ENCODE data around the gene ACTR6.
"Not testable (repeated sequence)": the region's sequence is repeated elsewhere in the genome, so short reads cannot be mapped to it uniquely, and the experiment has no call there.

The ACTR6 gene

GRCh38 chr12:100184549-100185145 lies 16.0 kb upstream of the ACTR6 start:
- no peak for DNase-seq (ENCODE audit: low read depth in 3 of 3, low spot score in 1 of 3)

DNA sequence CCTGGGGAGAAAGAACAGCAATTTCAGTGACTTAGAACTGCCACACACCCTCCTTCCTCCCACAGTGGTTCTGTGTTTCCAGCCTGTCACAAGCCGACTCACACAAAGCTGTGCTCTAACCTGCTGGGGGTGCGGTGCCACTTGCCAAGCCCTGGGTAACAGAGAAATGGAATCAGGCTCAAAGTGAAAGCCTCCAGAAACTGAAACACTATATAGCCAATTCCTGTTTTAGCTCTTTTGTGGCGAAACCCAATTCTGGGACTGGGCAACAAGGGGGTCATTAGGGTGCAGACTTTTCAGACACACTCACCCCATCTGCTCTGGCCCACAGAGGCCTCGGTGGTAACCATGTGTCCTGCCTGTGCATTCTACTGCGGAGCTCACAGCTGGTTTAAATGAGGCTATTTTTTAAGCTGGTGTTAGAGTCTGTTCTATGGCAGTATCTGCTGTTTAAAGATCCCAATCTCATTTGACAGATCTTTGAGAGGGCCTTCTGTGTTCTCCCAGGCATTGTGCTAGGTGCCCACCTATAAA lies 15.2 kb upstream of the ACTR6 start:
- no peak for DNase-seq (ENCODE audit: low read depth in 3 of 3, low spot score in 1 of 3)

DNA sequence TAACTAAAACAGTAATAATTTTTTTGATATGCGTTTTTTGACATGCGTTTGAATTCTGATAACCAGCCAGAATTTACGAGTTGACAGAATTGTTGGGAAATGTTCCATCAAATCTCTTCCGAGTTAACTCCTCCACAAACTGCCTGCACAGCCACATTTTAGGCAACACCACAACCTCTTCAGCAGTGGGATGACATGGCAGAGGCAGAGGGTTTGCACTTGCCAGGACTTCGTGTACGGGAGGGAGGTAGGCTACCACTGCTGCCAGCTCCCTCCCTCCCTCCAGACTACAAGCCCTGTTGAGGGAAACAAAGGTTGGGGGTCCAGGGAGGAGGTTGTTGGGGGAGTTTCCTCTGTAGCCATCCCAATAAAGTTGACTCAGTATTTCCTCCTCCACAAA lies 14.5 kb upstream of the ACTR6 start:
- no peak for DNase-seq (ENCODE audit: low read depth in 3 of 3, low spot score in 1 of 3)

DNA sequence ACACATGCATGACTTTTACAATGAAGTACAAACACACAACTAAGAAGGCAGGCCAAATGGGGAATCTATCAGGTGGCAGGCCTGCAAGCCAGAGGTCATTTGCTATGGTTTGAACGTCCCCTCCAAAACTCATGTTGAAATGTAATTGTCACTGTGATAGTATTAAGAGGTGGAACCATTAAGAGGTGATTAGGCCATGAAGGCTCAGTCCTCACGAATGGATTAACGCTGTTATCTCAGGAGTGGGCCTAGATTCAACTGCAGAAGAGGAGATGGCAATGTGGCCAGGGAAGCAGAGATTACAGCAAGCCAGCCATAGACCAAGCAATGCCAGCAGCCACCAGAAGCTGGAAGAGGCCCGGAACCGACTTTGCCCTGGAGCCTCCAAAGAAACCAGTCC lies 13.5 kb upstream of the ACTR6 start:
- DNase-seq (ENCODE audit: low read depth in 3 of 3, low spot score in 1 of 3), result no peak

- no peak for DNase-seq (ENCODE audit: low read depth in 3 of 3, low spot score in 1 of 3)
Measured at GRCh38 chr12:100187857-100188519, 12.6 kb upstream of the ACTR6 start.

DNA sequence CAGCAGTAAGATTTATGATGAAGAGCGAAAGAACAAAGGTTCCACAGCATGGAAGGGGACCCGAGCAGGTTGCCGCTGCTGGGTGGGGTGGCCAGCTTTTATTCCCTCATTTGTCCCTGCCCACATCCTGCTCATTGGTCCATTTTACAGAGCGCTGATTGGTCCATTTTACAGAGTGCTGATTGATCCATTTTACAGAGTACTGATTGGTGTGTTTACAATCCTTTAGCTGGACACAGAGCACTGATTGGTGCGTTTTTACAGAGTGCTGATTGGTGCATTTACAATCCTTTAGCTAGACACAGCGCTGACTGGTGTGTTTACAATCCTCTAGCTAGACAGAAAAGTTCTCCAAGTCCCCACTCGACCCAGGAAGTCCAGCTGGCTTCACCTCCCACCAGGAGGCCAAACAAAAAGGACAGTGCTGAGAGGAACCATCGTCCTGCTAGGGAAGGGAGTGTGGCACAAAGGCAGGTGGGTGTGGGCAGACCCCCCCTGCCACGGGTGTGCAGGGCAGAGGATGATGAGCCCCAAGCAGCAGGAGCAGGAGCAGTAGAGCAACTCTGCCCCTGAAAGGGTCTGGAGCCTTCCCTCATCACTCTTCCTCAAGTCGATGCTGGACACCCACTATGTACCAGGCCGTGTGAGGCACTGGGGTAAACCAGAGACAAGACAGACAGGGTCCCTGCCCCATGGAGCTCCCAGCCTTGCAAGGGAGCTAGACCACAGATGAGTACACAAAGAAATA lies 11.6 kb upstream of the ACTR6 start:
- DNase-seq (ENCODE audit: low read depth in 3 of 3, low spot score in 1 of 3), result not testable (repeated sequence)

GRCh38 chr12:100189636-100190394 lies 10.8 kb upstream of the ACTR6 start:
- no peak for DNase-seq (ENCODE audit: low read depth in 3 of 3, low spot score in 1 of 3)

DNA sequence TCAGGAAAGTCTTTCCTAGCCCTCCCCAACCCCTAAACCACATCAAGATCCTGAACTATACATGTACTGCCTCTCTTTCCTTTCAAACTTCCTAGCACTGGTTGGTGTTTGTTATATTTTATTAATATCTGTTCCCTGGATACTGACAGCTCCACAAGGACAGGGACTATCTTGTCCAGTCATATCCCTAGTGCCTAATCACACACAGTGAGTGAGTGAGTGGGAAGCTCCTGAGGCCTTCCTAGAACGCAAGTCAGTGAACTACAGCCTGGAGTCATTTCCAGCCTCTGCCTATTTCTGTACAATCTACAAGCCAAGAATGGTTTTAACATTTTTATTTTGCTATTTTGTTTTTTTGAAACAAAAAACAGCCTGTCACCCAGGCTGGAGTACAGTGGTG lies 7.5 kb upstream of the ACTR6 start:
- no peak for DNase-seq (ENCODE audit: low read depth in 3 of 3, low spot score in 1 of 3)

DNA sequence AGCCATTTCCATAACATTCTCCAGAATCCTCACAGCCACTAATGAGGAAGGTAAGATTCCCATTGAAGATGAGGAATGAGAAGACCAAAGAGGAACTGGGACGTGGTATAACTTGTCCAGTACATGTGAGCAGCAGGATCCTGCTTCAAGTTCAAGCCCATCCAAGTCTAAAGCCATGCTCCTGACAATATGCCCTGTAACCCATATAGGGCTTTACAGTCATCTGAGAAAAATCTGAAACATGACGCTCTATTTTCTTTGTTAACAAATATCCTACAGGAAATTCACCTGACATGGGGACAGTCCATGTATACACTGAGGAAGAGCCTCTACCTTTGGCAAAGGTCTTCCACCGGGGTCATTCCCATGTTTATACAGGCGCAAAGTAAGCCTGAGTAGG lies 3.1 kb upstream of the ACTR6 start:
- no peak for DNase-seq (ENCODE audit: low read depth in 3 of 3, low spot score in 1 of 3)

- no peak for DNase-seq (ENCODE audit: low read depth in 3 of 3, low spot score in 1 of 3)
Measured at GRCh38 chr12:100199023-100199346, 1.6 kb upstream of the ACTR6 start.

DNA sequence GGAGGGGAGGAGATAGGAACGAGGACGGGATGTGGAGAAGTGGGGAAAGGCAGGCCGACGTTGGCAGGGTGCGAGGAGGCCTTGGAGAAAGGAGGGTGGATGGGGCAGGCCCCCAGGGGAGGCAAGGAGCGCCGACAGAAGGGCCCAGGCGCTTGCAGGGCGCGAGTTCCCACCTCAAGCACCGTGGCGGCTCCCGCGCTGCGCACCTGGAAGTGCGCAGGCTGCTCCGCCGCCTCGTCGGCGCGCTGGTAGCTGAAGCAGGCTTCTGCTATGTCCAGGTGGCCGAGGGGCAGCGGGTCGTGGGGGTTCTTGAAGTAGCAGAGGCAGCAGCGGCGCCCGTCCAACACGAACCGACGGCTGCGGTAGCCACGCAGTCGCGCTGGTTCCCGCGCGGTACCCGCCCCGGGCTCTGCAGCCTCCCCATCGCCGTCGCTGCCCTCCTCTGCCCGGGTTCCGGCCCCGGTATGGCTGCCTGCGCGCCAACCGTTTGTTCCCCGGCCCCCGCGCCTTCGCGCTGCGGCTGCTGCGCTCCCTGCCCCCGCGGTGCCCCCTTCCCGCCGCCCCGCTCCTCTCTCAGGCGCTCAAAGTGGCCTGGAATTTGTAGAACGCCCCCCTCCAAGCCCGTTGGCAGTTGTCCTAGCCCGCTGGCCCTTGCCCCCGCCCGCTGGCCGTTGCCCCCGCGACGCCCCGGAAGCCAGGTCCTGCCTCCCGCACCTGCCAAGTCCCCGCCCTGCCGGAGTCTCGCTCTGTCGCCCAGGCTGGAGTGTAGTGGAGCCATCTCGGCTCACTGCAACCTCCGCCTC lies 1.1 kb upstream of the ACTR6 start:
- peak; percentile 41 to 52 (median 49) for DNase-seq (ENCODE audit: low read depth in 3 of 3, low spot score in 1 of 3)

GRCh38 chr12:100201604-100202423 lies 1.2 kb downstream of the ACTR6 start:
- no peak for DNase-seq (ENCODE audit: low read depth in 3 of 3, low spot score in 1 of 3)

DNA sequence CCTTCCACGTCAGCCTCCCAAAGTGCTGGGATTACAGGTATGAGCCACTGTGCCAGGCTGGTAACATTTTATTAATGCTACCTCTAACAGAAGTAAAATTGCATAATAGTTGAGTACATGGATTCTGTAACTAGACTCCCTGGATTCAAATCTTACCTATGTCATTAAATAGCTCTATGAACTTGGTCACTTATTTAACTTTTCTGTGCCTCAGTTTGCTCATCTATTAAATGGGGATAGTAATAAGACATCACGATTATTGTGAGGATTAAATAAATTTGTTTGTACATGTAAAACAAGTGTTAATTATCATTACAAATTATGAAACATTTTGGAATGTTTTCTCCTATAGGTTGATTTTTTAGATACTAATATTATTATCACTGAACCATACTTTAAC lies 6.7 kb downstream of the ACTR6 start:
- DNase-seq (ENCODE audit: low read depth in 3 of 3, low spot score in 1 of 3), result no peak

DNA sequence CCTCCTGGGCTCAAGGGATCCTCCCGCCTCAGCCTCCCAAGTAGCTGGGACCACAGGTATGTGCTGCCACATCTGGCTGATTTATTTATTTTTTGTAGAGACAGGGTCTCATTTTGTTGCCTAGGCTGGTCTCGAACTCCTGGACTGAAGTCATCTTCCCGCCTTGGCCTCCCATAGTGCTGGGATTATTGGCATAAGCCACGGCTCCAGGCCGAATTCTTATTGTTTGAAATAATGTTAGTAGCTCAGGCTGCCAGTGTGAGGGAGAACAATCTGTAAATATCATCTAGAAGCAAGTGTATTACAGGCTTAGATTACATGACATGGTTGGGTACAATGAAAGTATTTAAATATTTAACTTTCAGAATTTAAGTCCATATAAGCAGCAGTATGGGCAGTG lies 8.2 kb downstream of the ACTR6 start:
- no peak for DNase-seq (ENCODE audit: low read depth in 3 of 3, low spot score in 1 of 3)

DNA sequence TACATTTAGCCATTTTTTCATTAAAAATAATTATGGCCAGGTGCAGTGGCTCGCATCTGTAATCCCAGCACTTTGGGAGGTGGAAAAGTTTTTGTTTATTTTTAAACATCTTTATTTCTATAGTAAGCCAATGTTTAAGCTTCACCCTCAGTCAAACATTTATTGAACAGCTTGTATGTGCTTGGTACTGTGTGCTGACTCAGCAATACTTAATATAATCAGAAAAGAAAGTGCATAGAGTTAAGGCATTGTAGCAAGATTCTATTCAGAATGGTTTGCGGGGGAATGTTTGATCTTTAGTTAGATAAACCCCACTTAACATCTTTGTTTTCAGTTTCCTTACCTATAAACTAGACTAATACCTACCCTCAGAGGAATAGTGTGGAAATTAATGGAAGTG lies 11.1 kb downstream of the ACTR6 start:
- no peak for DNase-seq (ENCODE audit: low read depth in 3 of 3, low spot score in 1 of 3)

- no peak for DNase-seq (ENCODE audit: low read depth in 3 of 3, low spot score in 1 of 3)
Measured at GRCh38 chr12:100213016-100213891, 12.6 kb downstream of the ACTR6 start.

- no peak for DNase-seq (ENCODE audit: low read depth in 3 of 3, low spot score in 1 of 3)
Measured at GRCh38 chr12:100214518-100214917, 13.9 kb downstream of the ACTR6 start.

GRCh38 chr12:100215209-100215608 lies 14.6 kb downstream of the ACTR6 start:
- no peak for DNase-seq (ENCODE audit: low read depth in 3 of 3, low spot score in 1 of 3)

GRCh38 chr12:100216337-100216736 lies 15.7 kb downstream of the ACTR6 start:
- no peak for DNase-seq (ENCODE audit: low read depth in 3 of 3, low spot score in 1 of 3)
